ENCODE measurements around the gene GABRE. TPM values are rescaled to one million over a fixed set of nuclear protein-coding genes. Genes with fewer than 3 reads are reported as not detected.

GABRE gene
- total and polyA plus RNA-seq, 2 of the 13 experiments (the other 11 are each of a cell fraction or from before 2014, with no cell fraction given) = 12.2 to 66.2 TPM

GRCh38 chrX:151985955-151986354 is 11.5 kb upstream of the GABRE start (continued):
- no peak for TF ChIP-seq ZNF451 (CRISPR knock-in tag; IDR thresholded peaks at IDR 0.05)
- TF ChIP-seq GATA4 (IDR thresholded peaks at IDR 0.05; ENCODE audit: borderline replicate concordance, low read depth) = no peak
- TF ChIP-seq ZNF552 (CRISPR knock-in tag; IDR thresholded peaks at IDR 0.05; ENCODE audit: borderline replicate concordance) = no peak
- TF ChIP-seq NFAT5 (CRISPR knock-in tag; IDR thresholded peaks at IDR 0.05) = no peak
- TF ChIP-seq THAP9 (CRISPR knock-in tag; IDR thresholded peaks at IDR 0.05; ENCODE audit: borderline replicate concordance) = no peak
- no peak for TF ChIP-seq ZNF484 (CRISPR knock-in tag; IDR thresholded peaks at IDR 0.05; ENCODE audit: borderline replicate concordance, low read depth)
- TF ChIP-seq ZNF619 (CRISPR knock-in tag; IDR thresholded peaks at IDR 0.05) = no peak
- TF ChIP-seq ZNF713 (CRISPR knock-in tag; IDR thresholded peaks at IDR 0.05) = no peak
- TF ChIP-seq ASH2L (IDR thresholded peaks at IDR 0.05; ENCODE audit: insufficient read length, low read depth, low read length) = peak; percentile 35
- TF ChIP-seq CEBPG (CRISPR knock-in tag; IDR thresholded peaks at IDR 0.05) = peak; percentile 35; the same call in 1 of the 2 replicates
- TF ChIP-seq IRF2 (CRISPR knock-in tag; IDR thresholded peaks at IDR 0.05) = no peak
- TF ChIP-seq ZNF749 (CRISPR knock-in tag; IDR thresholded peaks at IDR 0.05; ENCODE audit: borderline replicate concordance) = no peak
- TF ChIP-seq HIVEP1 (CRISPR knock-in tag; IDR thresholded peaks at IDR 0.05) = no peak
- TF ChIP-seq ZNF773 (CRISPR knock-in tag; IDR thresholded peaks at IDR 0.05; ENCODE audit: borderline replicate concordance) = no peak
- TF ChIP-seq ZBTB44 (CRISPR knock-in tag; IDR thresholded peaks at IDR 0.05) = no peak
- no peak for TF ChIP-seq NFYB (CRISPR knock-in tag; IDR thresholded peaks at IDR 0.05)
- no peak for TF ChIP-seq ZNF777 (CRISPR knock-in tag; IDR thresholded peaks at IDR 0.05)
- TF ChIP-seq ZFP36 (IDR thresholded peaks at IDR 0.05; ENCODE audit: borderline replicate concordance, low read depth, low read length, partially characterized antibody) = no peak
- no peak for TF ChIP-seq SNAI1 (CRISPR knock-in tag; IDR thresholded peaks at IDR 0.05; ENCODE audit: borderline replicate concordance)
- TF ChIP-seq ZNF18 (CRISPR knock-in tag; IDR thresholded peaks at IDR 0.05; ENCODE audit: insufficient replicate concordance) = no peak

Measured in HepG2 (cell line).